ENCODE data around the gene CAST.

Gene CAST

GRCh38 chr5:96671441-96671840, 9.3 kb downstream of the CAST start:
- DNase-seq (ENCODE audit: low spot score), result no peak

- DNase-seq (ENCODE audit: low spot score), result no peak
These were observed 11.0 kb downstream of the CAST start for GRCh38 chr5:96673127-96673526.

- DNase-seq (ENCODE audit: low spot score), result no peak
These were observed 13.7 kb downstream of the CAST start for GRCh38 chr5:96675882-96676281.

- DNase-seq (ENCODE audit: low spot score), result no peak
These were observed 15.3 kb downstream of the CAST start for GRCh38 chr5:96677496-96677895.

- DNase-seq (ENCODE audit: low spot score), result no peak
These were observed 17.1 kb downstream of the CAST start for GRCh38 chr5:96679293-96679692.

- no peak for DNase-seq (ENCODE audit: low spot score)
These were observed 18.7 kb downstream of the CAST start for GRCh38 chr5:96680759-96681470.

- no peak for DNase-seq (ENCODE audit: low spot score)
These were observed 21.2 kb downstream of the CAST start for GRCh38 chr5:96683392-96683791.

GRCh38 chr5:96683810-96684209, 21.6 kb downstream of the CAST start:
- DNase-seq (ENCODE audit: low spot score), result no peak

- DNase-seq (ENCODE audit: low spot score), result no peak
These were observed 24.9 kb downstream of the CAST start for GRCh38 chr5:96687080-96687479.

- DNase-seq (ENCODE audit: low spot score), result no peak
These were observed 25.8 kb downstream of the CAST start for GRCh38 chr5:96687812-96688453.

GRCh38 chr5:96690861-96691260, 28.7 kb downstream of the CAST start:
- DNase-seq (ENCODE audit: low spot score), result no peak

- no peak for DNase-seq (ENCODE audit: low spot score)
These were observed 29.5 kb downstream of the CAST start for GRCh38 chr5:96691503-96692303.

- no peak for DNase-seq (ENCODE audit: low spot score)
These were observed 30.3 kb downstream of the CAST start for GRCh38 chr5:96692441-96692840.

- no peak for DNase-seq (ENCODE audit: low spot score)
These were observed 37.1 kb downstream of the CAST start for GRCh38 chr5:96699186-96699820.

GRCh38 chr5:96702503-96703383, 40.6 kb downstream of the CAST start:
- peak; percentile 92 for DNase-seq (ENCODE audit: low spot score)

- peak; percentile 36 for DNase-seq (ENCODE audit: low spot score)
These were observed 41.3 kb downstream of the CAST start for GRCh38 chr5:96703384-96703920.

- no peak for DNase-seq (ENCODE audit: low spot score)
These were observed 41.8 kb downstream of the CAST start for GRCh38 chr5:96703995-96704394.

- DNase-seq (ENCODE audit: low spot score), result no peak
These were observed 44.4 kb downstream of the CAST start for GRCh38 chr5:96706433-96707111.

- DNase-seq (ENCODE audit: low spot score), result no peak
These were observed 46.4 kb downstream of the CAST start for GRCh38 chr5:96708600-96708999.

- no peak for DNase-seq (ENCODE audit: low spot score)
These were observed 47.1 kb downstream of the CAST start for GRCh38 chr5:96709152-96709821.

Measured in globus pallidus (tissue), 1 donor.